ENCODE data around the gene VPS9D1. TPM values are rescaled to one million over a fixed set of nuclear protein-coding genes. Genes with fewer than 3 reads are reported as not detected.
"Not testable (repeated sequence)": the region's sequence is repeated elsewhere in the genome, so short reads cannot be mapped to it uniquely, and the experiment has no call there.

Gene VPS9D1
- total RNA-seq, 6 experiments from 2014 or later: 5.6 to 12.4 (median 9.4) TPM

GRCh38 chr16:89678258-89678657 is 42.4 kb downstream of the VPS9D1 start:
- Histone ChIP-seq H3K4me3 (no peak overlapping the region), H3K4me1 (peaks cover 0 to 1% (median 0%) of the 10 kb centered on the region in 4 donors), H3K27ac (no peak overlapping the region), H3K27me3 (no peaks in the 10 kb centered on the region), H3K36me3 (no peaks in the 10 kb centered on the region), H3K9me3 (no peaks in the 10 kb centered on the region)
- TF ChIP-seq POLR2A (IDR thresholded peaks at IDR 0.05) (no peak), CTCF (IDR thresholded peaks at IDR 0.05) (no peak)
- intact Hi-C loops (cut with DNase I): no loop called here
- WGBS (ENCODE audit: insufficient coverage, low coverage, low lambda C conversion rate, missing lambda C conversion rate): 93% methylated on average over 2 of the region's 2 CpGs
- no peak for DNase-seq
- ATAC-seq: no peak

- TF ChIP-seq POLR2A (IDR thresholded peaks at IDR 0.05) (no peak), CTCF (IDR thresholded peaks at IDR 0.05) (no peak)
Observed at GRCh38 chr16:89672177-89672941, 48.3 kb downstream of the VPS9D1 start.

GRCh38 chr16:89671565-89671964 is 49.1 kb downstream of the VPS9D1 start:
- ATAC-seq: not testable (repeated sequence)

More at GRCh38 chr16:89672177-89672941, 48.3 kb downstream of the VPS9D1 start:
- H3K36me3 ChIP-seq: no peaks in the 10 kb centered on the region
- DNase-seq: no peak
- intact Hi-C loops (cut with DNase I): no loop called here
- ATAC-seq: no peak
- H3K9me3 ChIP-seq: no peaks in the 10 kb centered on the region
- peaks cover 0 to 12% (median 0%) of the 10 kb centered on the region in 4 donors for H3K4me1 ChIP-seq
- WGBS (ENCODE audit: insufficient coverage, low coverage, low lambda C conversion rate, missing lambda C conversion rate): 86% methylated on average over 16 of the region's 16 CpGs
- no peak overlapping the region for H3K27ac ChIP-seq
- H3K27me3 ChIP-seq: no peaks in the 10 kb centered on the region
- no peak overlapping the region for H3K4me3 ChIP-seq

GRCh38 chr16:89670496-89671431 is 49.9 kb downstream of the VPS9D1 start:
- H3K36me3 ChIP-seq: no peaks in the 10 kb centered on the region
- no peak for DNase-seq
- peaks cover 0 to 12% (median 0%) of the 10 kb centered on the region in 4 donors for H3K4me1 ChIP-seq
- H3K27ac ChIP-seq: no peak overlapping the region
- intact Hi-C loops (cut with DNase I): no loop called here
- no peak for ATAC-seq
- H3K4me3 ChIP-seq: no peak overlapping the region
- no peaks in the 10 kb centered on the region for H3K9me3 ChIP-seq
- WGBS (ENCODE audit: insufficient coverage, low coverage, low lambda C conversion rate, missing lambda C conversion rate): 81% methylated on average over 5 of the region's 10 CpGs
- no peak for TF ChIP-seq CTCF (IDR thresholded peaks at IDR 0.05)
- TF ChIP-seq POLR2A (IDR thresholded peaks at IDR 0.05): no peak
- H3K27me3 ChIP-seq: no peaks in the 10 kb centered on the region

More at GRCh38 chr16:89671565-89671964, 49.1 kb downstream of the VPS9D1 start:
- H3K9me3 ChIP-seq; DNase-seq; H3K36me3 ChIP-seq; intact Hi-C loops (cut with DNase I); H3K27me3 ChIP-seq; H3K27ac ChIP-seq; H3K4me3 ChIP-seq: not testable (repeated sequence)
- H3K4me1 ChIP-seq: peaks cover 0 to 12% (median 0%) of the 10 kb centered on the region in 4 donors
- 97% methylated on average over 4 of the region's 4 CpGs for WGBS (ENCODE audit: insufficient coverage, low coverage, low lambda C conversion rate, missing lambda C conversion rate)
